H1 (cell line): ENCODE measurements around the gene USP37. TPM values are rescaled to one million over a fixed set of nuclear protein-coding genes. Genes with fewer than 3 reads are reported as not detected.

Experiments
- CTBP2 ChIP-seq: IDR thresholded peaks from 2 replicates; pipeline ENCODE4 v1.7.0; 2011; ENCODE audit warnings: borderline replicate concordance, mild to moderate bottlenecking, moderate library complexity, mixed read lengths, low read length; ENCODE audit not compliant: insufficient read depth, insufficient read length
- CTCF ChIP-seq, 3 experiments: IDR thresholded peaks; 1 replicate in 2 of 3; 2 replicates in 1 of 3; pipeline versions ENCODE4 v1.5.1 to v1.6.1; 2011; ENCODE audit warnings: low read length in 3 of 3, mild to moderate bottlenecking in 3 of 3, inconsistent platforms in 2 of 3, low read depth in 1 of 3, moderate library complexity in 1 of 3; ENCODE audit not compliant: insufficient read depth in 1 of 3; ENCODE audit errors: control extremely low read depth in 1 of 3
- POU5F1 ChIP-seq: IDR thresholded peaks from 2 replicates; pipeline ENCODE4 v1.6.1; 2011; ENCODE audit warnings: low read depth, mild to moderate bottlenecking, low read length, moderate library complexity
- RFX5 ChIP-seq: IDR thresholded peaks from 2 replicates; pipeline ENCODE4 v1.6.1; 2011; ENCODE audit warnings: low read depth, low read length, improper control_type of control experiment, borderline replicate concordance
- polyA plus RNA-seq, 7 experiments: library from polyadenylated mRNA; depleted of rRNA in 3 of 7; stranded (reverse) in 5 of 7; unstranded in 2 of 7; fragments of >200 nt in 5 of 7; fragments of 200-250 nt in 2 of 7; gene quantifications; 1 replicate in 5 of 7; 2 replicates in 1 of 7; 4 replicates in 1 of 7; pipeline versions ENCODE4 v1.2.1 to v1.2.3, GENCODE V29; 2011 to 2013; ENCODE audit warnings: missing spikeins in 2 of 7, mixed read lengths in 2 of 7
- total RNA-seq: library from RNA; stranded (reverse); fragmentation: NEBNext Ultra II Directional; extraction: Animal tissue kit (Norgen Biotek cat#: 25700); gene quantifications from 2 replicates; pipeline ENCODE4 v1.2.1, GENCODE V29; 2021

The USP37 gene
- total and polyA plus RNA-seq, 2 of the 8 experiments (the other 6 are each of a cell fraction or from before 2014, with no cell fraction given): 3.8 to 29.1 TPM

GRCh38 chr2:218476676-218477075 lies 91.5 kb downstream of the USP37 start (continued):
- TF ChIP-seq RFX5 (no peak), CTCF (IDR thresholded peaks at IDR 0.05; ENCODE audit: control extremely low read depth in 1 of 3, insufficient read depth in 1 of 3, low read depth in 1 of 3, low read length in 3 of 3) (no peak), CTBP2 (no peak), POU5F1 (no peak)
